Stimulated activated CD4-positive, alpha-beta T cell treated with anti-CD3 and anti-CD28 coated beads, Interleukin-15, amount 100 ng/mL, for 48 hours (primary cell): Measurements from ENCODE around the gene DNAH8.

Experiments
- DNase-seq, 2 donors: peaks; one replicate each; pipeline ENCODE4 v3.0.0-alpha.2; 2020; ENCODE audit warnings: low read depth in 2 of 2

DNAH8 gene

DNA sequence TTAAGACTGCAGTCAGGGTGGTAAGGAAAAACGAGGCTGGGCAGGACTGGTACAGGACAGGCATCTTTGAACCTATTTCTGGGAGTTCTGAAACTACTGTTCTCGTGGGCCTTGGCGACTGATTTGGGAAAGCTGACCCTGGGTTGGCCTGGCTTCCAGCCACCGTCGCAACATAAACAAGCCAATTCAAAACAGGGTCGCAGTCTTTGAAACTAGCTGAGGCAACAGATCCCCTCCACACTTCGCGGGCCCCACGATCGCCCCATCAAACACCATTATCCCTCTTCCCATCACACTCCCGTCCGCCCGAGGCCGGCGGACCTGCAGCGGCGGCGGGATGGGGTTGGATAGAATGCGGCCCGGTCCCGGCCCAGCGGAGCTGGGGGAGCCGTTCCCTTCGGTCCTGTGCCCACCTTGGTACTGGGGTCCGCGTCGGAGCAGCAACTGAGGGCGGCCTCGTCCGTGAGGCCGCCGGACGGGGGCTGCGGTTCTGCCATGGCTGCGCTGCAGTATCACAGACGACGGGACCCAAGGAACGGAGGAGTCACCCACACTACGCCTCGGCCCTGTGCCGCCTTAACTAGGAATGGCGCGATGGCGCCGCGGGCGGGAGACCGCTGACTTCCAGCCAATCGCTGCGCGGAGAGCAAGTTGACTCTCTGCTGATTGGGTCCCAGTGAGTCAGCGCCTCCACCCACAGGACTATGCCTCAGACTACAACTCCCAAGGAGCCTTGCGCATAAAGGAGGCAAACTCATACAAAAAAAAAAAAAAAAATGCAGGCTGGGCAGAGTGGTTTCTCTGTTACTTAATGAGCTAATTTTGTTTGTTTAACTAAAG is 12.3 kb upstream of the DNAH8 start, which contains the start of gene GLO1:
TSS of gene GLO1 (minus strand) at position 588 of the 840 bp plus-strand sequence. CDS start at position 497, 91 bp downstream.
- DNase-seq, result peak; percentile 95

DNA sequence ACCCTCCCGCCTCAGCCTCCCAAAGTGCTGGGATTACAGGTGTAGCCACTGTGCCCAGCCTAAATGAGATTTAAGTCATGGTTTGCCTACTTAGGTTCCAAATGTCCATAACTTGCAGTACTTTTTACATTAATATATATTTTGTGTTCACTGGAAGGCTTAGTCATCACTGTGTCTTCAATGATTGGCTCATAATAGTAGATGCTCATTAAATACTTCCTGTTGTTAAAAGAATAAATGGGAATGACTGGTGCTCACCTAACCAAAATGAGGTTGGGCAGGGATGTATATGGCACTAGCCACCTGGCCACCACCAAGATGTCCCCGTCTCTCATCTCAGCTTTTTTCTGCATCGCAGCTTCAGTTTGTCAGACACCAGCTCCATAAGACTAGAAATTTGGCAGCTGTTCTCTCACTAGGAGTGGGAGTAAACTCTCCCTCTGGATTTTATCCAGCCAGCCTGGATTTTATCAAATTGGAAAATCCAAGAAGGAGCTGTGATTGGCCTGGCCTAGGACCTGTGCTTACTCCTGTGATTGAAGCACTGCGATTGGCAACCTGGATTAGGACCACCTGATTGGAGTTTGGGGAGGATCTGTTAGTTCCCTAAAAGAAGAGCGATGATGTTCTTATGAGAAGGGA is 11.0 kb upstream of the DNAH8 start:
- DNase-seq, result no peak

DNA sequence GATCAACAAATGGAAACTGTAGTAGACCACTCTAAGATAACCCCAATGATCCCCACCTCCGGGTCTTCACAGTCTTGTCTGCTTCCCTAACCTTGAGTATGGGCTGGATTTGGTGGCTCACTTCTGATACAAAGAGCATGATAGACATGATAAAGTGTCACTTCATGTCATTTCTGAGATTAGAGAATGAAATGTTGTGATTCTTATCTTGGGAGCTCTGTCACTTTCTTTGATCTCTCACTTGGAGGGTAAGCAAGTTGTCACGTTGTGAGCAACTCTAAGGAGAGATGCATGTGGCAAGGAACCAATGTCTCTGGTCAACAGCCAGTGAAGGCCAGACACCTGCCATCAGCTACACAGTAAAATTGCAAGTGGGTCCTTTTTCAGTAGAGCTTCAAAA is 9.2 kb upstream of the DNAH8 start:
- no peak for DNase-seq

DNA sequence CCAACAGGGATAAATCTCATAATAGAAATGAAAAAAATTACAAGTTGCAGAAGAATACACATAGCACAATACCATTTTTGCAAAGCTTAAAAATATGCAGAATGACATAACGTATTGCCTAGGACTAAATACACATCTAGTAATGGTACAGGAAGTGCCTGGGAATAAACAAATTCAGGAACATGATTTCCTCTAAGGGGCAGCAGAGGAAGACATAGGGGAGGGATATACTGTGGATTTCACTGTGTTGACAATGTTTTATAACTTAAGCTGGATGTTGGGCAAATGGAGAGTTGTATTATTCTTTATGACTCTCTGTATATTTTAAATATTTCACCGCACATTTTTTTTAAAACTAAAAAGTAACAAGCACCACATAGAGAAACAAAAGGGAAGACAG is 6.6 kb upstream of the DNAH8 start:
- no peak for DNase-seq

DNA sequence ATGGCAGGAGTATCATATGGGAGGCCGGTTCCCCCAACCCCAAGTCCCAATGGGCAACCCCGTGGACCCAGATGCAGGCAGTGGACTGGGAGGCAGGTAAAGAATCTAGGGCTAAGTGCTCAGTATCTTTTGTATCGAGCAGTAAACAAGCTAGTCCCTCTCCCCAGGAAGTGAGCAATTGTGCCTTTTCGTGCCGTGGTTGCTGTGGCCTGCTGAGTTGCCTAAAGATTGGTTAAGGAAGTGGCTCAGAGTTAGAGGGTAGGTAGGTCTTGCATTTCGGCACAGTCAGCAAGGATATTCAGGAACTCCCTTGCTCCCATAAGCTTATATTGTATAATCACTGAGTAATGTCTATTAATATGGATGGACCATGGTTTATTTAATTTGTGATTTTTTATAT is 1.3 kb upstream of the DNAH8 start:
- DNase-seq, result peak; percentile 45 to 50

DNA sequence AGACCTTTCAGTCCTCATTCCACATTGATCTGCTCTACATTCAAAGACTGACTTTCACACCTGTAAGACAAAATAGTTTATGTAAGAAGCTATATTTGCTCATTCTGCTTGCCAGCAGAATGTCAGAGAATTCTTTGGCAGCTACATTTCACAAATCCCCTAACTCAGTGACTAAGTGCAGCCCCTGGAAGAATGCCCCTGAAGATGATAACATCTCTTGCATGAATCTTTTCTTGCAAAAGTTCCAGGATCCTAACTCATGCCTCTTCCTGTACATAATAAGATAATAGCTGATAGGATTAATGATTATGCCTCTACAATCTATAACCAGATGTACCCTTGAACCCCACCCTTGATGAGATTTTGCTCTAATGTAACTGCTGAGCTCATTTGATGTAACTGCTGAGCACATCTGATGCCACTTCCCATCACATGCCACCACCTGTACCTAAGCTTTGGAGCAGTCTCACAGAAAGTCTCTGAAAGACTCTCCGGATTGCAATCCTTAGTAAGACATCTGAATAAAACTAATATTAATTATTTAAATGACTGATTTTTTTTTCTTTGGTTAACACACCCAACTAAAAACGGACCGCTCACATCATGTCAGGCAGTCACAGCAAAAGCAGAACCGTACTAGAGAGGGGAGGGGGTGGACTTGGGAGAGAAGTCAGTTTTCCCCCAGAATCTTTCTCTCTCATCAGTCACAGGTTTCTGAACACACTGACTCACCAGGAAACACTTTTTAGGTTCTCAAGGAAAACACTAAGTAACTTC is 684 bp upstream of the DNAH8 start:
- DNase-seq, result no peak

DNA sequence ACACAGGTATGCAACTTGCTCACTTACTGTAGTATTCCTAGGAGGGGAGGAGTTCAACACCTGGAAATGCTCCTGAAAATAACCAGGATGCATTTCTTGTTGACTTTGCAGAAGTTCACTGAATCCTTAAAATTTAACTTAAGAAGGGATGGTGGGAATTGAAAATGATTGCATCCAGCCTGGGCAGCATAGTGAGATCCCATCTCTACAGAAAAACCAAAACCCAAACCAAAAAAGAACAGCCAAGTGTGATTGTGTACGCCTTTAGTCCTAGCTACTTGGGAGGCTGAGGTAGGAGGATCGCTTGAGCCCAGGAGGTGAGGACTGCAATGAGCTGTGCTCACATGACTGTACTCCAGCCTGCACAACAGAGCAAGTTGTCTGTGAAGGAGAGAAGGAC is 1.7 kb downstream of the DNAH8 start:
- DNase-seq, result no peak

DNA sequence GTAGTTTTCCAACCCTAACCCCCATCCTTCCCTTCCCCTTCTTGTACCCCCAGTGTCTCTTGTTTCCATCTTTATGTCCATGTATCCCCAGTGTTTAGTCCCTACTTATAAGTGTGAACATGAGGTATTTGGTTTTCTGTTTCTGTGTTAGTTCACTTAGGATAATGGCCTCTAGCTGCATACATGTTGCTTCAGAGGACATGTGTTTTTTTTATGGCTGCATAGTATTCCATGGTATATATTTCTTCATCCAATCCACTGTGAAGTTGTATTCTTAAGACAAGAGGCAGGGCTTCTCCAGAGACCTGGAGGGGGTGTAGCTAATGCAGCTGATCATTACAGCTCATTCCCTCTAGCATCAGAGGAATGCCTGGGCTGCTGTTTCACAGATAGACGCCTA is 4.2 kb downstream of the DNAH8 start:
- no peak for DNase-seq

DNA sequence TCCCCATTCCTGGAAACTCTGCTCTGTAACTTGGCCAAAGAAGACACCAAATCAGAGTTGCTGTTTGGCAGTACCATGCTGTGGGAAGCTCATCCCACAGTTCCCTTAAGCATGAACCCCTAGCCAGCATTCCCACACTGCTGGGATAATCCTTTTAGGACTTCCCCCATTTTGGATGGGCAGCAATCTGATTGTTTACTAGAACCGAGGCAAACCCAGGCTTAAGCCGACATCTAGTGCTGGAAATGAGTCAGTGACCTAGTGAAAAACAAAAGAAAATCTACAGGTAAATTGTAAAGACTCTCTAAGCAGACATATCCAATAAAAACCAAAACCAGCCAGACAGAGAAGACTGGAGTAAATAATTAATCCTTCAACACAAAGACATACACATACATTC is 5.2 kb downstream of the DNAH8 start:
- DNase-seq, result no peak

DNA sequence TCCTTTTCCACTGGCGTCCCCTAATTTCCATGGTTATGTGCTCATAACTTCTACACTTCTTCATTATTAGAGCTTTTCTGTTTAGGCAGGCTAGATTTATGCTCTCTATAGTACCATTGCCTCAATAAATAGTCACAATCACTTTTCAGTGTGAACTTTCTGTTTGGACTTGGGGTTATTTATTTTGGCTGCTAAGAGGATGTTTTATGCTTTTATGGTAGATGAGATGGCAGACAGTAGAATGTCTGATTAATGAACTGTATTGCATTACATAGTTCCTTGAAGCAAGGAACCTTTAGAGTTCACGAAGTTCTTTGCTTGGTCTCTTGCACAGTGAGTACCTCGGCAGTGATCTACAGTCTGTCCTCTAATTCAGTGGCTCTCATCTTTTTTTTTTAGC is 6.9 kb downstream of the DNAH8 start:
- DNase-seq, result no peak

DNA sequence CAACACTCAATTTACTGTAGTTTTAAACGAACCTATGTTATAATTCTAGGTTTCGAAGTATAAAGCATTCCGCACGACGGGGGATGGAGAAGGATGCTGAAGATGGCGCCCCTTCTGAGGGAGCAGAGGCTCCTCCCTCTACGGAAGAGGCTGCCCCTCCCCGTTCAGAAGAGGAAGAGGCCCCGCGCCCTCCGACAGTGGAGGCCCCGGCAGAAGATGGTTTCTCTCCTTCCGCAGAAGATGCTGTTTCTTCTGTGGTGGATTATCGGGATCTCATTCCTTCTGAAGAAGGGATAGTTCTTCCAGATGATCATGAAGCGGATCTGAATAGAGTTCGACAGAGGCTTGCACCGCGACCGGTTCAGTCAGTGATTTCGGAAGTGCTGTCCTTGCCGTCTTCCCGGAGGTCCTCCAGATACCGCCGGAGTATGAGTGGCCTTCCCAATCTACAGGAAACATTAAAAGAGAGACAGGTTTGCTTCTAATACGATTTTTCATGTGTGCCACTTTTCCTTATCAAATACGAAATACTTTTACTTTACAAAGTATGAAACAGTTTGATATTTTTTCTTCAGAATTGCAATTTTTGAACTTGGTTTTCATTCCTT is 7.7 kb downstream of the DNAH8 start:
- DNase-seq, result no peak

DNA sequence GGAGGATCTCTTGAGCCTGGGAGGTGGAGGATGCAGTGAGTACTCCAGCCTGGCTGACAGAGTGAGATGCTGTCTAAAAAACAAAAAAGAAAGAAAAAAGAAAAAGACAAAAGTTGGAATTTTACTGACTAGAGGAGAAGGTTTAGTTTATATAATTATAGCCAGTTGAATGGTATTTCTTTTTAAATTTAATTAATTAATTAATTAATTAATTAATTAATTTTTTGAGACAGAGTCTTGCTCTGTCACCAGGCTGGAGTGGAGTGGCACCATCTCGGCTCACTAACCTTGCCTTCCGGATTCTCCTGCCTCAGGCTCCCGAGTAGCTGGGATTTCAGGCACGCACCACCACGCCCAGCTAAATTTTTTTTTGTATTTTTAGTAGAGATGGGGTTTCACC is 8.7 kb downstream of the DNAH8 start:
- no peak for DNase-seq

DNA sequence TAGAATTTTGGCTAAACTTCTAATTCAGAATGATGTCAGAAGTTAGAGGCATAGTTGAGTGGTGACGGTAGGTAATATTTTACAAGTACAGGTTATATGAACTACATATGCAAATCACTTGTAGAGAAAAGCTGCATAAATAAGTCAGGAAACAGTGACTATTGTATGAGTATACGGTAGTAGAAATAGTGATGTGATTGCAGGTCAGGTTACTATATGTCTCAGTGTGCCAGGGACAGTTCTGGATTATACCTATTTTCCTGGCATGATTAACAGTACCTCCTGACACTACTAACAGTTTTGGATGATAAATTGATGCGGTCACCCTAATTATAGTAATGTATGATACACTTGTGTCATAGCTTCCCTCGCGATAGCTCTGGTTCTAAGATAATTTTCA is 9.2 kb downstream of the DNAH8 start:
- no peak for DNase-seq

DNA sequence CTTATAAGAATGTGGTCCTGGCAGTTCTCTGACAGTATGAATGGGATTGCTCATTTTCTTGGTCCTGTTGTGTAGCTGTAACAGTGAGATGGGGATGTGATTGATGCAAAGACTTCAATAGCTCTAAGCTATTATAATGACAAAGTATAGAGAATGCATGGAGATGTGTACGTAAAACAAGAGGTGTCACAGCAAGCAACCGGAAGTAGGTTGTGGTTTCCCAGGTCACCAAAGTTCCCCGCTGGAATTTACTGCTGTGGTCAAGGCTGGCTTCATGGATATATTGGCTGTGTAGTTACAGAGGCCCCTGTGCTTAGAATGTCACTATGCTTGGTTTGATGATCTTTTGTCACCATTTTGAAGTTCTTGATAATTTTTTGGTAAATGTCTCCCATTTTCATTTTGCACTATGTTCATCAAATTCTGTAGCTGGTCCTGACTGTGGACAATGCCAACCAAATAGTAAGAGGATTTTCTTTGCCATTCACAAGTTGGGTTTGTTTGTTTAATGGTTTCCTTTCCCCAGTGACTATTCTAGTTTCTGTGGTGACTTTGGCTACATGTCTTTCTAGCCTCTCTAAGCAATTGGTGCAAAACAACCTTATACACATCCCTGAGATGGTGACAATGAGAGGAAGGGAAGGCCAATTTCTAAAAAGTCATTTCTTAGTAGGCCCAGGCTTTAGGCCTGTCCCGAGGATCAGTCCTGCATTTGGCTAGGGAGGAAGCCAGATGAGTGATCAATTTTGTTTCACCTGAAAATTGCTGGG is 10.5 kb downstream of the DNAH8 start:
- DNase-seq, result no peak

DNA sequence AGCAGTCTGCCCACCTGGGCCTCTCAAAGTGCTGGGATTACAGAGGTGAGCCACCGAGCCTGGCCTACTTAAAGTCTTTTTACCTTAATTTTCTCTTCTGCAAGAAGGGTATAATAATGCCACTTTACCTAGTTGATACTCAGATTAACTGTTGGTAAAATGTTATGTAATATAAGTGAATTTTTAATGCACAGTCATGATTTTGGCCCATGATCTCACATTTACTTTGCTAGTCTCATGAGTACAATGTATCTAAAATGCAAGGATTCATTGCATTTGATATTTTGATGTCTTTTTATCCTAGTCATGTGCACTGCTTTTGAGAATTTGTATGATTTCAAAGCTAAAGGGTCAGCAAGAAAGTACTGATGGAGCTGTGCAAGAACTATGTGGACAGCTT is 13.1 kb downstream of the DNAH8 start:
- no peak for DNase-seq

DNA sequence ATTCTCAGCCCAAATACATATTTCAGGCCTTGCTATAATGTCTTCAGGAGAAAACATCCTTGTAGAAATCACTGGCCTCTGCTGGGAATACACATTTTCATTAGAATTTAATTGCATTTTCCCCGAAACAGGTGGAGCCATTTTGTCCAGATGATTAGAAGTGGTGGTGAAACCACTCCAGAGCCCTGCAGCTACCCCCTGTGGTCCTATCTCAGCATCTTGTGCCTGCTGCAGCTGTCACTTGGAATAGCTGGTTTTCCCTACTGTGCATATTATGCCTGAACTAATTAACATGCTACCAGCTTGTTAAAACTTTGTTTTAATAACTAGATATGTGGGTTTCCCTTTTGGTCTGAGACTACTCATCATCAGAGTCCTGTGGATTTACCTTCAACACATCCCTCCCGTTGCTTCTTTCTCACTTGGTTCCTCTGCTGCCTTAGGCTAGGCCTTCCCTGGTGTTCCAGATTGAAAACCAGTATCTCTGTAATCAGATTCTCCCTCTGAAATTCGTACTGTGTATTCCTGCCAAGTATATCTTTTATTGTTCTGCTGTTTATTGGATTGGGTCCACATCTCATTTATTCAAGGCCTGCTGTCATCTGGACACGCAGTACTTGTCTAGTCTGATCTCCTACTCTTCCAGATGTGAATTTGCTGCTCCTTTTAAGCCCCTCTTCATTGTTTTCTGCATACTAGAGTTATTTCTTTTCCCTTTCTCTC is 15.2 kb downstream of the DNAH8 start:
- DNase-seq, result no peak

DNA sequence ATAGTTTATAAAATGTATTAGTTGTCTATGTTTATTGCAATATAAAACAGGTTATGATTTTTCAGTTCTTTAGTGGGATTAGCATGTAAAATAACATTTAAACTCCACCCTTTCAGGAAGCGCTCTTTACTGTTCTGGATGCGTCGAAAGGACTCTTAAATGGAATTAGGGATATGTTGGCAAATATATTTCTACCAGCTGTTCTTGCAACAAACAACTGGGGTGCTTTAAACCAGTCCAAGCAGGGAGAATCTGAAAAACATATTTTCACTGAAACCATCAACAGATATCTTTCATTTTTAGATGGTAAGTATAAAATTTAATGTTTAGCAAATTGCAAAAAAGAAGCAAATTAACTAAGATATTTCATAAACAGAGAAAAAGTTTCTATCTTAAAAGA is 21.8 kb downstream of the DNAH8 start:
- no peak for DNase-seq

DNA sequence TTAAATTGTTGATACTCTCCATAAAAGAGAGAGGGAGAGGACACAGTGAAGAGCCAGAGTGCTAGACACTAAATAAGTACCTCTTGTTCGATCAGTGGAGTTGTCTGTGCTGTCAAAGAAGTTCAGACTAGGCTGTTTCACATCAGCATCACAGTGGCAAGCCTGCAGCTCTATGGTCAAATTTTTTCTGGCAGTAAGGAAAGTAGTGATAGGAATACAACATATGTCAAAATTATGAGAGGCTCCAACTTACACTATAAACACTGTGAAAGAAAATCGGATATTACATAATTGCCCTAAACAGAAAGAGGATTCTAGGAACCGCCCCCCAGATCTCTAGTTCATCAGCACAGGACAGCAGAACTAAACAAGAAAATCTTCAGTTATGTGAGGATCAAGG is 23.1 kb downstream of the DNAH8 start:
- no peak for DNase-seq

DNA sequence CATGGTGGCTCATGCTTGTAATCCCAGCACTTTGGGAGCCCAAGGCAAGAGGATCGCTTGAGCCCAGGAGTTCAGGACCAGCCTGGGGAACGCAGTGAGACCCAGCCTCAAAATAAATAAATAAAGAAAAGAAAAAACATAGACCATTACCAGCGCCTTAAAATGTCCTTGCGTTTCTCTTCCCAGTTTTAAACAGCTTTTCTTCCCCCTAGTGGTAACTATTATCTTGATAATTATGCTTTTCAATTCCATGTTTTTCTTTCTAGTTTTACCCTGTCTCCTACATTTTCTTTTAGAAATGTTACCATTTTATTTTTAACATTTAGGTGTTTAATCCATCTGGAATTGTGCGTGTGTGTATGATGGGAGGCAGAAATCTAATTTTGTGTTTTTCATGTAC is 24.4 kb downstream of the DNAH8 start:
- no peak for DNase-seq

DNA sequence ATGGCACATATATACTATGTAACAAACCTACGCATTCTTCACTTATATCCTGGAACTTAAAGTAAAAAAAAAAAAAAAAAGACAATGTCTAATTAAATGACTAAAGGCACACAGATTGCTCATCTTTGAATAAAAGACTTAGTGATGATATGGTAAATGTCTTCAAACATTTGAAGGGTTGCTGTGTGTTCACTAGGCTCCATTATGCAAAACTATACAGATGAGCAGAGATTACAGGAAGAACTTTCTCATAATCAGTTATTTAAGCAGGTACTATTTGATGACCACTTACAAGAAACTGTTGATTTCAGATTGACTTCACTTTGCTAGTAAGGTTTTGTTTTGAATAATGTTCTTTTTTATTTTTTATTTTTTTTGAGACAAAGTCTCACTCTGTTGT is 34.4 kb downstream of the DNAH8 start:
- no peak for DNase-seq
